ENCODE results near the gene POFUT1. TPM values are rescaled to one million over a fixed set of nuclear protein-coding genes. Genes with fewer than 3 reads are reported as not detected.
"Not testable (repeated sequence)": the region's sequence is repeated elsewhere in the genome, so short reads cannot be mapped to it uniquely, and the experiment has no call there.

POFUT1 gene
- total and polyA plus RNA-seq, 2 donors: 9.1 to 11.2 TPM

GRCh38 chr20:32244150-32244823 is 36.6 kb downstream of the POFUT1 start:
- H3K9me3 ChIP-seq (ENCODE audit: control insufficient read depth in 2 of 2, insufficient read depth in 1 of 2, low read length in 1 of 2): no peaks in the 10 kb centered on the region
- no peaks in the 10 kb centered on the region for H3K36me3 ChIP-seq (ENCODE audit: control insufficient read depth in 2 of 2, insufficient read depth in 2 of 2, low read length in 1 of 2)
- H3K27ac ChIP-seq (ENCODE audit: low read depth in 1 of 2, low read length in 1 of 2): no peak overlapping the region
- H3K4me3 ChIP-seq (ENCODE audit: low read length in 2 of 2): no peak overlapping the region
- no peak for DNase-seq (ENCODE audit: low read depth in 6 of 9, low spot score in 9 of 9)
- no peaks in the 10 kb centered on the region for H3K27me3 ChIP-seq (ENCODE audit: control insufficient read depth in 2 of 2, insufficient read depth in 1 of 2, low read length in 1 of 2)
- 95% methylated on average over 6 of the region's 6 CpGs for WGBS
- peaks cover 0 to 2% of the 10 kb centered on the region in 2 donors for H3K4me1 ChIP-seq (ENCODE audit: control insufficient read depth in 2 of 2, insufficient read depth in 2 of 2, low read length in 2 of 2)

- no peak for DNase-seq (ENCODE audit: low read depth in 6 of 9, low spot score in 9 of 9)
- peaks cover 0 to 6% of the 10 kb centered on the region in 2 donors for H3K4me1 ChIP-seq (ENCODE audit: control insufficient read depth in 2 of 2, insufficient read depth in 2 of 2, low read length in 2 of 2)
- H3K27me3 ChIP-seq (ENCODE audit: control insufficient read depth in 2 of 2, insufficient read depth in 1 of 2, low read length in 1 of 2): no peaks in the 10 kb centered on the region
- no peaks in the 10 kb centered on the region for H3K9me3 ChIP-seq (ENCODE audit: control insufficient read depth in 2 of 2, insufficient read depth in 1 of 2, low read length in 1 of 2)
- H3K4me3 ChIP-seq (ENCODE audit: low read length in 2 of 2): no peak overlapping the region
- no peak overlapping the region for H3K27ac ChIP-seq (ENCODE audit: low read depth in 1 of 2, low read length in 1 of 2)
- H3K36me3 ChIP-seq (ENCODE audit: control insufficient read depth in 2 of 2, insufficient read depth in 2 of 2, low read length in 1 of 2): no peaks in the 10 kb centered on the region
- WGBS: 99% methylated on average over 4 of the region's 4 CpGs
These were observed 37.3 kb downstream of the POFUT1 start for GRCh38 chr20:32244959-32245358.

GRCh38 chr20:32246208-32246607 is 38.5 kb downstream of the POFUT1 start:
- WGBS: 97% methylated on average over 5 of the region's 5 CpGs
- H3K4me1 ChIP-seq (ENCODE audit: control insufficient read depth in 2 of 2, insufficient read depth in 2 of 2, low read length in 2 of 2); DNase-seq (ENCODE audit: low read depth in 6 of 9, low spot score in 9 of 9): not testable (repeated sequence)

GRCh38 chr20:32248043-32248442 is 40.4 kb downstream of the POFUT1 start:
- no peaks in the 10 kb centered on the region for H3K36me3 ChIP-seq (ENCODE audit: control insufficient read depth in 2 of 2, insufficient read depth in 2 of 2, low read length in 1 of 2)
- no peak for DNase-seq (ENCODE audit: low read depth in 6 of 9, low spot score in 9 of 9)
- H3K27me3 ChIP-seq (ENCODE audit: control insufficient read depth in 2 of 2, insufficient read depth in 1 of 2, low read length in 1 of 2): no peaks in the 10 kb centered on the region
- H3K9me3 ChIP-seq (ENCODE audit: control insufficient read depth in 2 of 2, insufficient read depth in 1 of 2, low read length in 1 of 2): no peaks in the 10 kb centered on the region
- WGBS: 95% methylated on average over 5 of the region's 5 CpGs
- H3K27ac ChIP-seq (ENCODE audit: low read depth in 1 of 2, low read length in 1 of 2): no peak overlapping the region
- no peak overlapping the region for H3K4me3 ChIP-seq (ENCODE audit: low read length in 2 of 2)
- peaks cover 0 to 12% of the 10 kb centered on the region in 2 donors for H3K4me1 ChIP-seq (ENCODE audit: control insufficient read depth in 2 of 2, insufficient read depth in 2 of 2, low read length in 2 of 2)

More at GRCh38 chr20:32246208-32246607, 38.5 kb downstream of the POFUT1 start:
- not testable (repeated sequence) for H3K36me3 ChIP-seq (ENCODE audit: control insufficient read depth in 2 of 2, insufficient read depth in 2 of 2, low read length in 1 of 2); H3K27me3 ChIP-seq (ENCODE audit: control insufficient read depth in 2 of 2, insufficient read depth in 1 of 2, low read length in 1 of 2); H3K27ac ChIP-seq (ENCODE audit: low read depth in 1 of 2, low read length in 1 of 2); H3K4me3 ChIP-seq (ENCODE audit: low read length in 2 of 2); H3K9me3 ChIP-seq (ENCODE audit: control insufficient read depth in 2 of 2, insufficient read depth in 1 of 2, low read length in 1 of 2)

GRCh38 chr20:32249030-32249738 is 41.5 kb downstream of the POFUT1 start:
- WGBS: 52% methylated on average over 9 of the region's 9 CpGs
- Histone ChIP-seq H3K27ac (ENCODE audit: low read depth in 1 of 2, low read length in 1 of 2) (peak overlapping the region; percentile 41 to 71), H3K27me3 (ENCODE audit: control insufficient read depth in 2 of 2, insufficient read depth in 1 of 2, low read length in 1 of 2) (no peaks in the 10 kb centered on the region), H3K4me3 (ENCODE audit: low read length in 2 of 2) (no peak overlapping the region), H3K36me3 (ENCODE audit: control insufficient read depth in 2 of 2, insufficient read depth in 2 of 2, low read length in 1 of 2) (no peaks in the 10 kb centered on the region), H3K4me1 (ENCODE audit: control insufficient read depth in 2 of 2, insufficient read depth in 2 of 2, low read length in 2 of 2) (peaks cover 0 to 12% of the 10 kb centered on the region in 2 donors), H3K9me3 (ENCODE audit: control insufficient read depth in 2 of 2, insufficient read depth in 1 of 2, low read length in 1 of 2) (no peaks in the 10 kb centered on the region)
- peak in 7 of 9 donors; percentile 11 to 77 (median 43) for DNase-seq (ENCODE audit: low read depth in 6 of 9, low spot score in 9 of 9)

- Histone ChIP-seq H3K4me3 (ENCODE audit: low read length in 2 of 2) (no peak overlapping the region), H3K27ac (ENCODE audit: low read depth in 1 of 2, low read length in 1 of 2) (no peak overlapping the region), H3K9me3 (ENCODE audit: control insufficient read depth in 2 of 2, insufficient read depth in 1 of 2, low read length in 1 of 2) (no peaks in the 10 kb centered on the region), H3K27me3 (ENCODE audit: control insufficient read depth in 2 of 2, insufficient read depth in 1 of 2, low read length in 1 of 2) (no peaks in the 10 kb centered on the region), H3K4me1 (ENCODE audit: control insufficient read depth in 2 of 2, insufficient read depth in 2 of 2, low read length in 2 of 2) (peaks cover 0 to 12% of the 10 kb centered on the region in 2 donors), H3K36me3 (ENCODE audit: control insufficient read depth in 2 of 2, insufficient read depth in 2 of 2, low read length in 1 of 2) (no peaks in the 10 kb centered on the region)
- no peak for DNase-seq (ENCODE audit: low read depth in 6 of 9, low spot score in 9 of 9)
- 94% methylated on average over 3 of the region's 3 CpGs for WGBS
These were observed 43.8 kb downstream of the POFUT1 start for GRCh38 chr20:32251470-32251869.

GRCh38 chr20:32252189-32252588 is 44.5 kb downstream of the POFUT1 start:
- H3K9me3 ChIP-seq (ENCODE audit: control insufficient read depth in 2 of 2, insufficient read depth in 1 of 2, low read length in 1 of 2): no peaks in the 10 kb centered on the region
- no peaks in the 10 kb centered on the region for H3K36me3 ChIP-seq (ENCODE audit: control insufficient read depth in 2 of 2, insufficient read depth in 2 of 2, low read length in 1 of 2)
- 90% methylated on average over 6 of the region's 6 CpGs for WGBS
- peak overlapping the region in 1 of 2 donors; percentile 49 for H3K27ac ChIP-seq (ENCODE audit: low read depth in 1 of 2, low read length in 1 of 2)
- H3K27me3 ChIP-seq (ENCODE audit: control insufficient read depth in 2 of 2, insufficient read depth in 1 of 2, low read length in 1 of 2): no peaks in the 10 kb centered on the region
- peak in 3 of 9 donors; percentile 11 to 51 (median 18) for DNase-seq (ENCODE audit: low read depth in 6 of 9, low spot score in 9 of 9)
- peaks cover 0 to 12% of the 10 kb centered on the region in 2 donors for H3K4me1 ChIP-seq (ENCODE audit: control insufficient read depth in 2 of 2, insufficient read depth in 2 of 2, low read length in 2 of 2)
- H3K4me3 ChIP-seq (ENCODE audit: low read length in 2 of 2): no peak overlapping the region

- 96% methylated on average over 10 of the region's 10 CpGs for WGBS
- H3K27ac ChIP-seq (ENCODE audit: low read depth in 1 of 2, low read length in 1 of 2); DNase-seq (ENCODE audit: low read depth in 6 of 9, low spot score in 9 of 9); H3K4me3 ChIP-seq (ENCODE audit: low read length in 2 of 2); H3K36me3 ChIP-seq (ENCODE audit: control insufficient read depth in 2 of 2, insufficient read depth in 2 of 2, low read length in 1 of 2); H3K9me3 ChIP-seq (ENCODE audit: control insufficient read depth in 2 of 2, insufficient read depth in 1 of 2, low read length in 1 of 2); H3K27me3 ChIP-seq (ENCODE audit: control insufficient read depth in 2 of 2, insufficient read depth in 1 of 2, low read length in 1 of 2); H3K4me1 ChIP-seq (ENCODE audit: control insufficient read depth in 2 of 2, insufficient read depth in 2 of 2, low read length in 2 of 2): not testable (repeated sequence)
These were observed 53.3 kb downstream of the POFUT1 start for GRCh38 chr20:32260973-32261372.

- H3K4me3 ChIP-seq (ENCODE audit: low read length in 2 of 2): no peak overlapping the region
- no peak overlapping the region for H3K27ac ChIP-seq (ENCODE audit: low read depth in 1 of 2, low read length in 1 of 2)
- WGBS: 98% methylated on average over 2 of the region's 2 CpGs
- H3K9me3 ChIP-seq (ENCODE audit: control insufficient read depth in 2 of 2, insufficient read depth in 1 of 2, low read length in 1 of 2): no peaks in the 10 kb centered on the region
- H3K27me3 ChIP-seq (ENCODE audit: control insufficient read depth in 2 of 2, insufficient read depth in 1 of 2, low read length in 1 of 2): no peaks in the 10 kb centered on the region
- no peaks in the 10 kb centered on the region for H3K36me3 ChIP-seq (ENCODE audit: control insufficient read depth in 2 of 2, insufficient read depth in 2 of 2, low read length in 1 of 2)
- no peaks in the 10 kb centered on the region for H3K4me1 ChIP-seq (ENCODE audit: control insufficient read depth in 2 of 2, insufficient read depth in 2 of 2, low read length in 2 of 2)
- no peak for DNase-seq (ENCODE audit: low read depth in 6 of 9, low spot score in 9 of 9)
These were observed 54.0 kb downstream of the POFUT1 start for GRCh38 chr20:32261644-32262043.

Measured in thymus (tissue), 11 donors.